LNCAP (cell line): ENCODE data around the gene NR4A3.
A peak's percentile ranks its signal among the peaks of the same experiment; 100 is the strongest.

Experiments used
- CTCF ChIP-seq: fragments of 450-650 bp; IDR thresholded peaks from 2 replicates; pipeline ENCODE4 v1.5.1; 2017; ENCODE audit warnings: mild to moderate bottlenecking

NR4A3 gene

GRCh38 chr9:99785010-99785590, 36.6 kb upstream of the NR4A3 start:
- TF ChIP-seq CTCF = no peak

GRCh38 chr9:99787556-99787955, 34.1 kb upstream of the NR4A3 start:
- TF ChIP-seq CTCF = no peak

GRCh38 chr9:99793528-99793927, 28.2 kb upstream of the NR4A3 start:
- TF ChIP-seq CTCF = no peak

GRCh38 chr9:99796231-99796630, 25.5 kb upstream of the NR4A3 start:
- no peak for TF ChIP-seq CTCF

- TF ChIP-seq CTCF = no peak
These were observed 19.9 kb upstream of the NR4A3 start for GRCh38 chr9:99801775-99802174.

GRCh38 chr9:99803694-99804093, 18.0 kb upstream of the NR4A3 start:
- no peak for TF ChIP-seq CTCF

- peak; percentile 74 for TF ChIP-seq CTCF
These were observed 14.3 kb upstream of the NR4A3 start for GRCh38 chr9:99807276-99807852.

- no peak for TF ChIP-seq CTCF
These were observed 13.7 kb upstream of the NR4A3 start for GRCh38 chr9:99807956-99808355.
